Articular chondrocyte of knee joint (primary cell): ENCODE results near the gene ROCK1. TPM values are rescaled to one million over a fixed set of nuclear protein-coding genes. Genes with fewer than 3 reads are reported as not detected.

Experiments
- small RNA-seq: library from RNA; depleted of rRNA; stranded (forward); fragments of <200 nt; gene quantifications from one replicate; pipeline ENCODE3, GENCODE V24; 2012
- total RNA-seq: library from RNA; depleted of rRNA; stranded (reverse); fragments of >200 nt; gene quantifications from 2 replicates; pipeline ENCODE4 v1.2.3, GENCODE V29; 2012

Gene ROCK1
- 49.9 and 62.3 TPM in 2 replicates for total RNA-seq

DNA sequence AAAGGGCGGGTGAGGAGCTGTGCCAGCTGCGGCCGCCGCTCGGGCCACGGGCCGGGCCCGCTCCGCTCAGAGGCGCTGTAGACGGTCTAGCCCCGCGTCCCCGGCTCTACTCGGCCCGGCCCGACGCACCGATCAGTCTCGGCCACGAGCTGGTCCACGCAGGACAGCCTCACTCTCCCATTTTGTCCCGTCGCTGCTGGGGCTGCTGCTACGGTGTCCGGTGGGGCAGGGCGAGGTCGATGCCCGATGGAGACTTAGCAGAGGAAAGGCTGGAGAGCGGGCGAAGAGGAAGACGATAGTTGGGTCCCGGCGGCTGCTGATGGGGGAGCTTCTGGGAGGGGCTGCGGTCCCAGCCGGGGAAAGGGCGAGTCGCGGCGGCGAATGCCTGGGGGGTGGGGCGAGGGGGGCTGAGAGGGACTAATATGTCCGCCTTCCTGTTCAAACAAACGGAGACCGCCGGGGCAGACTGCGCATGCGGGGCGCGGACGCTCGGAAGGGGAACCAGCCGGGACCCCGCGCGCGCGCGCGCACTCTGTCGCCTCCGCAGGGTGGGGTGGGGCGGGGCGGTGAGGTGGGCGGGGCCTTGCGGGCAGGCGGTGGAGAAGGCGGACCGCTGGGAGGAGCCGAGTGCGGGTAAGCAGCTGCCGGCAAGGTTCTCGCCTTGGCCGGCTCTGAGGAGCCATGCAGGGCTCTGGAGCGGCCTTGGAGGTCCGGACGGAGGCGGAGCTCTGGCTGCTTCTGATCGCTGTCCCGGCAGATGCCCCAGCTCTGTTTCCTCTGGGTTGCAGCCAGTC is at the start of gene ROCK1:
Gene ROCK1 (minus strand): TSS at position 468 of the 794 bp plus-strand sequence. CDS start 903 bp downstream, outside the sequence.

Small RNA genes within 50 kb of the gene (small RNA-seq; reads per million reads assigned to genes)
- gene RNU6-120P = not detected

Other genes with a start within 250 kb of the ROCK1 start
- gene GREB1L, start 130.4 kb upstream of the ROCK1 start, total RNA-seq = under 0.01 and 0.11 TPM in 2 replicates